ENCODE results near the gene CSH1. TPM values are rescaled to one million over a fixed set of nuclear protein-coding genes. Genes with fewer than 3 reads are reported as not detected.

The CSH1 gene
- polyA plus RNA-seq, 1 of the 3 experiments (the other 2 are of a cell fraction): not detected

GRCh38 chr17:63944736-63945499 lies 48.5 kb upstream of the CSH1 start:
- 73% methylated on average over 22 of the region's 24 CpGs for WGBS (ENCODE audit: low lambda C conversion rate)
- Histone ChIP-seq H2AFZ (ENCODE audit: low read depth) (no peak overlapping the region), H3K79me2 (ENCODE audit: insufficient read depth) (no peaks in the 10 kb centered on the region), H3K36me3 (replicated peaks in 1 of 2; ENCODE audit: control insufficient read depth in 1 of 2, insufficient read depth in 2 of 2, low read length in 1 of 2) (no peaks in the 10 kb centered on the region), H3K4me3 (ENCODE audit: low read depth in 2 of 2, low read length in 1 of 2) (no peak overlapping the region), H3K9me3 (no peaks in the 10 kb centered on the region), H3F3A (replicated peaks; ENCODE audit: insufficient read depth) (no peaks in the 10 kb centered on the region), H3K9me2 (no peaks in the 10 kb centered on the region), H3K4me2 (no peak overlapping the region), H4K20me1 (ENCODE audit: insufficient read depth) (no peaks in the 10 kb centered on the region), H3K27ac (ENCODE audit: low read depth in 2 of 2, low read length in 1 of 2) (no peak overlapping the region), H3K4me1 (ENCODE audit: control insufficient read depth in 1 of 2, insufficient read depth in 2 of 2, low read depth in 1 of 2, low read length in 1 of 2) (no peaks in the 10 kb centered on the region), H3K27me3 (ENCODE audit: insufficient read depth) (no peaks in the 10 kb centered on the region), H3K9ac (no peak overlapping the region)
- DNase-seq: no peak
- POLR2A ChIA-PET: no interaction called here
- no peak for TF ChIP-seq SMC3 (IDR thresholded peaks at IDR 0.05; ENCODE audit: low read depth, low read length)
- TF ChIP-seq SIN3A (IDR thresholded peaks at IDR 0.05; ENCODE audit: borderline replicate concordance, low read depth, low read length): no peak
- no peak for TF ChIP-seq RXRA (IDR thresholded peaks at IDR 0.05; ENCODE audit: borderline replicate concordance, low read depth)
- TF ChIP-seq EZH2phosphoT487 (IDR thresholded peaks at IDR 0.05; ENCODE audit: borderline replicate concordance, low read depth): no peak
- TF ChIP-seq MEF2A (IDR thresholded peaks at IDR 0.05; ENCODE audit: borderline replicate concordance, low read depth): no peak
- TF ChIP-seq ZBTB33 (IDR thresholded peaks at IDR 0.05; ENCODE audit: borderline replicate concordance, low read depth): no peak
- no peak for TF ChIP-seq NRF1 (IDR thresholded peaks at IDR 0.05; ENCODE audit: low read depth, low read length)
- TF ChIP-seq JUND (IDR thresholded peaks at IDR 0.05): no peak
- TF ChIP-seq RAD21 (IDR thresholded peaks at IDR 0.05; ENCODE audit: low read length): no peak
- TF ChIP-seq CHD2 (IDR thresholded peaks at IDR 0.05; ENCODE audit: low read length, partially characterized antibody): no peak
- CTCF ChIA-PET: interaction anchor here (0.9 to 3.3 kb wide), 9 partner anchors 8 to 81 kb away, joined by 3 to 69 read pairs (median 21); partner anchors contain the start of genes CD79B and CSHL1

DNA sequence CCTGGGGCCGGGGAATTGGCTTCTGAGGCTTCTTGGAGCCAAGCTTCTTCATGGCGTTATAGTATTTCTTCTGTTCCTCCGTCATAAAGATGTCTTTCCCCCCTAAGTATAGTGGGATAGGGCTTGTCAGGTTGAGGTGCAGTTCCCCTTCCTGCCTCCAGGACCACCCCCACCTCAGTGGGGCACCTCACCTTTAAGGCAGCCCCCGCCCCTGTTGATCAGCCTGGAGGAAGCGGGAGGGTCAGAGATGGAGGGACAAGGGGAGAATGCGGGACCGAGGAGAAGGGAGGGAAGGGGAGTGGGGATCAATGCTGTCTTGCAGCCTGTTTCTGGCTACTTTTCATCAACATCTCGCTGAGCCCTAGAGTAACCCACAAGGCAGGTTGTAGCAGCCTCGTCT lies 47.4 kb upstream of the CSH1 start:
- no peaks in the 10 kb centered on the region for H3K9me2 ChIP-seq
- DNase-seq: no peak
- H3K79me2 ChIP-seq (ENCODE audit: insufficient read depth): no peaks in the 10 kb centered on the region
- ChIA-PET CTCF (interaction anchor here (0.9 to 1.4 kb wide), 4 partner anchors 9 to 82 kb away, joined by 3 to 5 read pairs (median 4); no protein-coding TSS in a partner anchor), POLR2A (no interaction called here)
- H3K4me2 ChIP-seq: no peak overlapping the region
- no peaks in the 10 kb centered on the region for H3K9me3 ChIP-seq
- no peaks in the 10 kb centered on the region for H3K27me3 ChIP-seq (ENCODE audit: insufficient read depth)
- no peaks in the 10 kb centered on the region for H3K4me1 ChIP-seq (ENCODE audit: control insufficient read depth in 1 of 2, insufficient read depth in 2 of 2, low read depth in 1 of 2, low read length in 1 of 2)
- H3K4me3 ChIP-seq (ENCODE audit: low read depth in 2 of 2, low read length in 1 of 2): no peak overlapping the region
- no peaks in the 10 kb centered on the region for H3F3A ChIP-seq (replicated peaks; ENCODE audit: insufficient read depth)
- H3K36me3 ChIP-seq (replicated peaks in 1 of 2; ENCODE audit: control insufficient read depth in 1 of 2, insufficient read depth in 2 of 2, low read length in 1 of 2): no peaks in the 10 kb centered on the region
- H2AFZ ChIP-seq (ENCODE audit: low read depth): no peak overlapping the region
- 69% methylated on average over 9 of the region's 9 CpGs for WGBS (ENCODE audit: low lambda C conversion rate)
- no peak overlapping the region for H3K27ac ChIP-seq (ENCODE audit: low read depth in 2 of 2, low read length in 1 of 2)
- no peaks in the 10 kb centered on the region for H4K20me1 ChIP-seq (ENCODE audit: insufficient read depth)
- H3K9ac ChIP-seq: no peak overlapping the region
- TF ChIP-seq, protein P1, sequence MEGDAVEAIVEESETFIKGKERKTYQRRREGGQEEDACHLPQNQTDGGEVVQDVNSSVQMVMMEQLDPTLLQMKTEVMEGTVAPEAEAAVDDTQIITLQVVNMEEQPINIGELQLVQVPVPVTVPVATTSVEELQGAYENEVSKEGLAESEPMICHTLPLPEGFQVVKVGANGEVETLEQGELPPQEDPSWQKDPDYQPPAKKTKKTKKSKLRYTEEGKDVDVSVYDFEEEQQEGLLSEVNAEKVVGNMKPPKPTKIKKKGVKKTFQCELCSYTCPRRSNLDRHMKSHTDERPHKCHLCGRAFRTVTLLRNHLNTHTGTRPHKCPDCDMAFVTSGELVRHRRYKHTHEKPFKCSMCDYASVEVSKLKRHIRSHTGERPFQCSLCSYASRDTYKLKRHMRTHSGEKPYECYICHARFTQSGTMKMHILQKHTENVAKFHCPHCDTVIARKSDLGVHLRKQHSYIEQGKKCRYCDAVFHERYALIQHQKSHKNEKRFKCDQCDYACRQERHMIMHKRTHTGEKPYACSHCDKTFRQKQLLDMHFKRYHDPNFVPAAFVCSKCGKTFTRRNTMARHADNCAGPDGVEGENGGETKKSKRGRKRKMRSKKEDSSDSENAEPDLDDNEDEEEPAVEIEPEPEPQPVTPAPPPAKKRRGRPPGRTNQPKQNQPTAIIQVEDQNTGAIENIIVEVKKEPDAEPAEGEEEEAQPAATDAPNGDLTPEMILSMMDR (IDR thresholded peaks at IDR 0.05): peak; percentile 33
- no peak for TF ChIP-seq EZH2phosphoT487 (IDR thresholded peaks at IDR 0.05; ENCODE audit: borderline replicate concordance, low read depth)
